GM12872 (cell line): ENCODE results near the gene TTC27.

Experiments used
- TF ChIP-seq, protein P1 (sequence below): IDR thresholded peaks from 3 replicates; pipeline ENCODE4 v1.5.1; 2011; ENCODE audit warnings: low read depth, mild to moderate bottlenecking, low read length, moderate library complexity; ENCODE audit not compliant: insufficient read depth

The TTC27 gene

DNA sequence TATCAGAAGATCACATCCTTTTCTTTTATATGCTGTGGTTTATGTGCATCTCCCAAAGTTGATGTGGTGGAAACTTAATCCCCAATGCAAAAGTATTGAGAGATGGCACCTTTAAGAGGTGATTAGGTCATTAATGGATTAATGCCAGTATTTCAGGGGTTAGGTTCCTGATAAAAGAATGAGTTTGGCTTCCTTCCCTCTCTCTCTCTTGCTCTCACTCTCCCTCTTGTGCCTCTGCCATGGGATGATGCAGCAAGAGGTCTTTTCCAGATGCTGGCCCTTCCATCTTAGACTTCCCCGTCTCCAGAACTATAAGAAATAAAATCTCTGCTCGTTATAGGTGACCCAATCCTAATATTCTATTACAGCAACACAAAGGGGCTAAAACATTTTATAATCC is 85.0 kb downstream of the TTC27 start:
- TF ChIP-seq, protein P1, sequence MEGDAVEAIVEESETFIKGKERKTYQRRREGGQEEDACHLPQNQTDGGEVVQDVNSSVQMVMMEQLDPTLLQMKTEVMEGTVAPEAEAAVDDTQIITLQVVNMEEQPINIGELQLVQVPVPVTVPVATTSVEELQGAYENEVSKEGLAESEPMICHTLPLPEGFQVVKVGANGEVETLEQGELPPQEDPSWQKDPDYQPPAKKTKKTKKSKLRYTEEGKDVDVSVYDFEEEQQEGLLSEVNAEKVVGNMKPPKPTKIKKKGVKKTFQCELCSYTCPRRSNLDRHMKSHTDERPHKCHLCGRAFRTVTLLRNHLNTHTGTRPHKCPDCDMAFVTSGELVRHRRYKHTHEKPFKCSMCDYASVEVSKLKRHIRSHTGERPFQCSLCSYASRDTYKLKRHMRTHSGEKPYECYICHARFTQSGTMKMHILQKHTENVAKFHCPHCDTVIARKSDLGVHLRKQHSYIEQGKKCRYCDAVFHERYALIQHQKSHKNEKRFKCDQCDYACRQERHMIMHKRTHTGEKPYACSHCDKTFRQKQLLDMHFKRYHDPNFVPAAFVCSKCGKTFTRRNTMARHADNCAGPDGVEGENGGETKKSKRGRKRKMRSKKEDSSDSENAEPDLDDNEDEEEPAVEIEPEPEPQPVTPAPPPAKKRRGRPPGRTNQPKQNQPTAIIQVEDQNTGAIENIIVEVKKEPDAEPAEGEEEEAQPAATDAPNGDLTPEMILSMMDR, result no peak

DNA sequence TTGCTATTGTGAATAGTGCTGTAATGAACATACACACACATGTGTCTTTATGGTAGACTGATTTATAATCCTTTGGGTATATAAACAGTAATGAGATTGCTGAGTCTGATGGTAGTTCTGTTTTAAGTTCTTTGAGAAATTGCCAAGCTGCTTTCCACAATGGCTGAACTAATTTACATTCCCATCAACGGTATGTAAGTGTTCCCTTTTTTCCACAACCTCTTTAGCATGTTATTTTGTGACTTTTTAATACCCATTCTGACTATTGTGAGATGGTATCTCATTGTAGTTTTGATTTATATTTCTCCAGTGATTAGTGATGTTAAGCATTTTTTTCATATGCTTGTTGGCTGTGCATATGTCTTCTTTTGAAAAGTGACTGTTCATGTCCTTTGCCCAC is 86.7 kb downstream of the TTC27 start:
- TF ChIP-seq, protein P1, result no peak

DNA sequence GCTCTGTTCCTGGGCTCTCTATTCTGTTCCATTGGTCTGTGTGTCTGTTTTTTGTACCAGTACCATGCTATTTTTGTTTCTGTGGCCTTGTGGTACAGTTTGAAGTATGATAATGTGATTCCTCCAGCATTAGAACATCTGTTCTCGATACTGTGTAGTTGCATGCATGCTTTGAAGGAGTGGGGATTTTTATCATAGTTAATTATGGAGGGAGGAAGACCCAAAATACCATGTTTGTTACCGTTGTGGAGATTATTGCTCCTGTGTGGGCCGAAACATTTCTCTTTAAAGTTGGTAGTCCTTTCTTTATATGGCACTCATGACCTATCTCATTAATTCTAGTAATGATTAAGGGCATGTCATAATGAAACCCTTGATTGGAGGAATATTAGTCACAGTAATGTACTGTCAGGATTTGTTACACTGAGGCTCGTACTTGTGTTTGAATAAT is 87.6 kb downstream of the TTC27 start:
- TF ChIP-seq, protein P1, result no peak

DNA sequence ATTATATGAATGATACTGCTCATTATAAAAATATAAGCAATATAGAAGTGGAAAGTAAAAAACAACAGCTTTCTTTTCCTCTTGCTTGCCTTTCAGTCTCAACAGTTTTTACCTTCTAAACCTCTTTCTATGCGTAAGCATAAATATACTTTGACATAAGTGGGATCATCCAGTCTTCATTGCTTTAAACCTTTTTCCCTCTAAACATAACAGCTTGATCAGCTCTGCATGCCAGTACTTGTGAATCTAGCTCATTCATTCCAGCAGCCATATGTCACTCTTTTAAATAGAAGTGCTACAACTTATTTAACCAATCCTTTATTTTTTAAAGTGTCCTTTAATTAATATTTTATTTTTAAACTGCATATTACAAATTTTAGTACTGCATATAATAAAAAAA is 88.1 kb downstream of the TTC27 start:
- TF ChIP-seq, protein P1, result no peak

DNA sequence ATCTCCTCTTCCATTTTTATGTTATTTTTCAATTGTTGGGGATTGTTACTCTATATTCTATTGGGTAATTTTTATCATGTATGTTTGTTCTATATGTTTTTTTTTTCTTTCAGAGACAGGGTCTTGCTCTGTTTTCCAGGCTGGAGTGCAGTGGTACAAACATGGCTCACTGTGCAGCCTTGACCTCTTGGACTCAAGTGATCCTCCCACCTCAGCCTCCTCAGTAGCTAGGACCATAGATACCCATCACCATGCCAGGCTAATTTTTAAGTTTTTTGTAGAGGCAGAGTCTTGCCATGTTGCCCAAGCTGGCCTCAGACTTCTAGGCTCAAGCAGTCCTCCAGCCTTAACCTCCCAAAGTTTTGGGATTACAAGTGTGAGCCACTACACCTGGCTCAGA is 88.7 kb downstream of the TTC27 start:
- TF ChIP-seq, protein P1, result no peak

DNA sequence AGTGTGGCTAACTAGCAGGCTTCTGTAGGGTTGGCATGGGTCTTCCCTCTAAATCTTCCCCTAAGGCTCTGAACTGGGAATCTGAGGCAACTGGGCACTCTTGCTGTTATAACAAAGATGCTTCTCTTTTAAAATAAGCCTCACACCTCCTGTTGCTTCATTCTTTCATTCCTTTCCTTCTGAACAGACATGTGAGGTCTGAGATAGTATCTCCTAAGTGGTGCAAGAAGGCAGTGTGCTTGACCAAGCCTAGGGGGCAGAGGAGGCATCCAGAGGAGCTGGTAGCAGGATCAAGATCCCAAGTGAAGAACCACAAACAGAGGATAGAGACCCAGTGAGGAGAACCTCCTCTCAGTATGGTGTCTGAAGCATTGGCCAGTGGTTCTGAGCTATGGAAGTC is 90.9 kb downstream of the TTC27 start:
- TF ChIP-seq, protein P1, result no peak

DNA sequence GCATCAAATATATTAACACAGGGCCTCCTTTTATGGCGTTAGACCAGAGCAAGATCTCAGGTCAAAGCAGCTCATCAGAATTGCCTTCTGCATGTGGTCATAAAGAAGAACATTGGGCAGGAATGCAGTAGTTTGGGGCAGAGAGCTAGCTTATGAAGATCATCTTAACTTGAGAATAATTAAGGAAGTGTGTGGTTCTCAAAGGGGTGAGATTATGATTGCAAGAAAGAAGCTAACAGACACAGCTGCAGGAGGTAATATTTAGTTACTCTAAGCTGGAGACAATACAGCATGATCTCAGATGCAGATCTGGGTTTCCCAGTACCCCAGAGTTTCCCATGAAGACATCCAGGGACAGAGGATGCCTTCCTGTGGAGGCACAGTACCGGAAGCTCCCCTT is 91.6 kb downstream of the TTC27 start:
- TF ChIP-seq, protein P1, result no peak
